Stimulated activated CD4-positive, alpha-beta T cell treated with anti-CD3 and anti-CD28 coated beads, Interleukin-12 subunit alpha, Interleukin-12 subunit beta, amount 100 ng/mL, for 24 hours (primary cell): ENCODE results near the gene FAAP20.

Source experiments
- DNase-seq, 2 experiments: peaks; one replicate each; pipeline ENCODE4 v3.0.0-alpha.2; 2020; ENCODE audit warnings: low read depth in 2 of 2

FAAP20 gene

DNA sequence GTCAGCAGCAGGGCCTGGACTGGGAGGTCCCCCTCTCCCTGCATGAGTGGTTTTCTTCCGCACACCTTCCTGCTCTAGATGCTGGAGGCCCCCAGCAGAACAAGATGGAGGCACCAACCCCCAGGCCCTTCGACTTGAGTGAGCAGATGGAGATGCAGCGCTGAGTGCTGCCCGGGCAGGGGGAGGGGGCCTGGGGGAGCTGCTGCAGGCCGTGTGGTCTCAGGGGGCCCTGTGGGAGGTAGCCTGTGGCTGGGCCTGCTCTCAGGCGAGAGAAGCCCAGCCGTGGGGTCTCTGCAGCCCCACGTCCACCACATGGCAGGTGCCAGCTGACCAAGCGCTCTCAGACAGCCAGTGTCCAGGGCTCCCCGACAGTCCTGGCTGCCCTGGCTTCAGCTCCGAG lies 1.2 kb upstream of the FAAP20 start:
- no peak for DNase-seq

DNA sequence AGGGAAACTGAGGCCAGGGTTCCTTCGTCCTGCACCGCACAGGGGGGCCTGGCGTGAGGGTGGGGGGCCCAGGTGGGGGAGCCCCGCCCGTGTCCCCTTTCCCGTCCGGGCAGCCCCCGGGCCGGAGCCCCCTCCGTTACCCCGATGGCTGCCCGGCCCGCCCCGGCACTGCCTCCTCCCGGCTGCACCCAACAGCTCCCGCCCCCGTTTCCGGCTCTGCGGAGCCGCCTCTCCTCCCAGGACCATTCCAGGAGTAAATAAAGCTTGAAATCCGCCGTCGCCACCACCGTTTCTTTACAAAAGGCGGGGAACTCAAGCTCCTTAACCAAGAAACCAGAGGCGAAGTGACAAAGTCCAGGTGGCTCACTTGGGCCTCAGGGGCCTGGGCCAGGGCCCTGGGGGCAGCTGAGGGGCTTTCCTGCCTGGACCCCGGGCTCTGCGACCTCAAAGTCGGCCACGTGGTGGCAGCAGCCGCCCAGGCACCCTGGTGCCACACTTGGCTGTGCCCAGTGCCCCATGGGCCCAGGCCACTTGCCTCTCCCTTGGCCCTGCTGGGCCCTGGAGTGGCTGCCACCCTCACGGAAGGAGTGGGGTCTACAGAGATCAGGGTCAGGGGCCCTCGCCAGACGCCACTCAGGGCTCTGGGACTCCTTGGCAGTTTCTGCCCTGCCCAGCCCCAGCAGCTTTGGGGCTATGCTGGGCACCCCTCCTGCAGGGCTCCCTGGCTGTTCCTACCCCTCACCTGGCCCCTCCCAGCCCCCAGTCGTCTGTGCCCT lies 514 bp upstream of the FAAP20 start:
- peak; percentile 77 to 83 for DNase-seq

DNA sequence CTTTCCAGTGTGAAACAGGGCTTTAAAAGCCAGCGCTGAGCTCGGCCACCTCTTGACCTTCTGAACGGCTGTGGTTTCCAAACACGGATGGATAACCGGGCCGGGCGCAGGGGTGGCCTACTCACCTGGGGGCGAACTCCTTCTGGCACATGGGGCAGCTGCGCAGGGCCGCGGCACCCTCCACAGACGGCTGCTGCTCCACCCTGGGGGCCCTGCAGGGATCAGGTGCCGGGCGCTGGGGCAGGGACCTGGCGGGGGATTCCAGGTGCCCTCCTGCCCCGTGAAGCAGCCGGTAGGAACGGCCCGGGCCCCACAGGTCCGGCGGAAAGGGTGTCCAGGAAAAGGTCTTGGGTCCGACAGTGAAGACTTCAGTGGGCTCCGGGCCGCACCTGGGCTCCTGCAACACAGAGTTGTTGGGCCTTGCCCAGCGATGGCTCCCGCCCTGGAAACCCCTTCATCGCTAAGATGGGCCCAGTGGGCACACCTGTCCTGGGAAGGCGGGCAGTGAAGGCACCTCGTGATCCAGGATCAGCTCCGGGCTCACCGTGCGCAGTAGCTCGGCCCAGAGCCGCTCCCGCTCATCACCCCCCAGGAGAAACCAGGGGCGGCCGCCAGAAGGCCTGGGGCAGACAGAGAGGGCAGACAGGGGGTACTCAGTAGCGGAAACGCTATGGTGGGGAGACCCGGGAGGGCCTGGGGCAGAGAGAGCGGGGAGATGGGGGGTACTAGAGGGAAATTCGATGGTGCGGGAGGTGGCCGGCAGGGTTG lies 874 bp downstream of the FAAP20 start:
- DNase-seq: no peak

DNA sequence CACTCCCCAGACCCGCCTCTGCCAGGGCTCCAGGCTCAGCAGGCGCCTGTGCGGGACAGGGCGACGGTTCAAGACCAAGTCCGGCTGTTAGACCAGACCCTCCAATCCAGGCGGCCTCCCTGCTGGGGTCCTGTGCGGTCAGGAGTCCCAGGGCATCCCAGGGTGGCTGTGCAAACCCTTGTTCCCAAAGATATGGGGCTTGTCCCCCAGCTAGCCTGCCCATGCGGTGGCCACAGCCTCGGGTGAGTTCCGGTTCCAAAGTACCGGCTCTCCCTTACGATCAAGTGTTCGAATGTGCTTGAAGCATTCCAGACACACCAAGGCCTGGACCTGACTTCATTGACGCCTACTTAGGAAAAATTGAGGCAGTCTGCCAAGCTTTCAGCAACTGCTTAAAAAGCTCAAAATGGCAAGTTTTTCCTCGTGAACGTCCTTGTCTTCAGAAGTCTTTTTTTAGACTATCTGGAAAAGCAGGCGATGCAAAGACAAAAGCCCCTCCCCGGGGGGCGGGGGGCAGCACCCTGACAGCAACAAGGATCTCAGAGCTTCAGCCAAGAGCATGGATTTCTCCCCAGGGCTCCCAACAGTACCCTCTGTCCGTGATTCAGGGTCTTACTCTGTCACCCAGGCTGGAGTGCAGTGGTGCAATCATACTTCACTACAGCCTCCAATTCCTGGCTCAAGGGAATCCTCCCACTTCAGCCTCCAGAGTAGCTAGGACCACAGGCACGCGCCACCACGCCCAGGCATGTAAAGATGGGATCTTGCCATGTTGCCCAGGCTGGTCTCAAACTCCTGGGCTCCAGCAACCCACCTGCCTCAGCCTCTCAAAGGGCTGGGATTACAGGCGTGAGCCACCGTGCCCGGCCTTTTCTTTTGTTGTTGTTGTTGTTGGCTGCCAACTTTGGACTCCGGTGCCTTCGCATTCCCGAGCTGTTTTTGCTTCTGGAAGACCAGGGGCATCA lies 2.3 kb downstream of the FAAP20 start:
- DNase-seq: no peak

DNA sequence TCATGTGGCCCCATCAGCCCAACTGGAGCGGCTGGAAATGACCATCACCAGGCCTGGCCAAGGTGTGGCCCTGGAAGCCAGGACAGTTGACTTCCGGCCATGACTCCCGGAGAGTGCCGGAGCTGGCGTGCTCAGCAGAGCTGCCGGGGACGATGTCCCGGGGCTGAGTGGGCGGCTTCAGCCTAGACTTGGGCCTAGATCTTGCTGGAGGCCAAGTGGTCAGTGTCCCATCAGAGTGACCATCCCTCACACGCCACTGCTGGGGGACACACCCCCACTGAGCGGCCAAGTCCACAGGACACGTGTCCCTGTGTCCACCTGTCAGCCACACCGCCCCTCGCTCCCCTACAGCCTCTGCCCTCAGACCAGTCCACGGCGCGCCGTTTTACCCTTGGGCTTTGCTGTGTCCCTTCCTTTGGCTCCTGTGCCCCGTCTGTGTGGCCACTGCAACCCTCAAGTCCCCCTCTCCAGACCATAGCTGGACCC lies 4.0 kb downstream of the FAAP20 start:
- no peak for DNase-seq

DNA sequence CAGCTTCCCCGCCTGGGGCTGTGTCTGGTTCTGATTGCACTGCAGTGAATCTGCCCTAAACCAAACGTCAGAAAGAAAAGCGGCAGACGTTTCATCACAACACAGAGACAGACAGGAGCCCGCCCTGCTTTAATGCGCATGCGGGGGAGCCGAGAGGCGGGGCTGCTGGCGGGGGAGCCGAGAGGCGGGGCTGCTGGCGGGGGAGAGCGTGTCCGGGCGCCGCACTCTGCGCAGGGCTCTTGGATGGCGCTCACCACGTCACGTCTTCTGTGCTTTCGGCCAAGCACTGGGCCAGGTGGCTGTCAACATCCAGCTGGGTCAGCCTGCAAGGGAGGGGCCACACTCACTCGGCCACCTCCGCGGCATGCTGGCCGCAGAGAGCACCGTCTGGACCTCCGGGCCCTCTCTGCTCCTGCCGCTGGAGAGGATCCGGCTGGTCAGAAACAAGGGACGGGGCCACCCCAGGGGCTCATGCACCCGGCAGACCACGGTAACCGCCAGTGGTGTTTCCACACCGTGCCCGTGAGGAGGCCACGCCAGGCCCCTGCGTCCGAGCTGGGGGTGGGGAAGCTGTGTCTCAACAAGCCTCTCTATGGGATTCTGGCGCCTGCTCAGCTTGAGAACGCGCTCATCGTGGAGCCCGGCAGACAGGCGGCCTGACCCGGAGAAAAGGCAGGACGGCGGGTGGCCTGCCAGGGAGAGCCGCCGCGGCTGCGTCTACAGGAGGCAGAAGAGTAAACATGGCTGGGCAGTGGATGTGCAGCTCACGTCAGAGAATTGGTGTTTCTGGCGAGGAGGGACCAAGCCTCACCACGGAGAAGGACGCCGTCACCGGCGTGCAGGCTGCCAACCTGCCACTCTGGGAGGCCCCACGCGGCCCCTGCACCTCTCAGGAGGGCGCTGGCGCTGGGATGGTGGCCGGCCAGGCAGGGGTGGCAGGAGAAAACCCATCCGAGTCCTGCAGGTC lies 4.8 kb downstream of the FAAP20 start:
- peak; percentile 78 to 82 for DNase-seq

DNA sequence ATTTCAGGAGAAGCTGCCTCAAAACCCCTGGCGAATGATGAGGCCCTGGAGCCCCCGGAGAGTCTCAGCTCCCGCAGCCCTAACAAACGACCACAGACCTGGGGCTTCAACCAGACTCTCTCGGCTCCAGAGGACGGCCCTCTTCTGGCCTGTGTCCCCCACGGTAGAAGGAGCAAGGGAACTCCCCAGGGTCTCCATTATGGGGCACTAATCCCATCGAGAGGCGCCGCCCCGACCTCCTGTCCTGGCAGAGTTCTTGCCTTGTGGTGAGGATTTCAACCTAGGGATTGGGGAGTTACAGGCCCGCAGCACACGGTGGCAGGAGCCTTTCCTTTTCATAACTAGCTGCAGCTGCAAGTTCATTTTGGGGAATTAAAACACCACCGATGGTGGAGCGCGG lies 6.2 kb downstream of the FAAP20 start:
- DNase-seq: no peak

DNA sequence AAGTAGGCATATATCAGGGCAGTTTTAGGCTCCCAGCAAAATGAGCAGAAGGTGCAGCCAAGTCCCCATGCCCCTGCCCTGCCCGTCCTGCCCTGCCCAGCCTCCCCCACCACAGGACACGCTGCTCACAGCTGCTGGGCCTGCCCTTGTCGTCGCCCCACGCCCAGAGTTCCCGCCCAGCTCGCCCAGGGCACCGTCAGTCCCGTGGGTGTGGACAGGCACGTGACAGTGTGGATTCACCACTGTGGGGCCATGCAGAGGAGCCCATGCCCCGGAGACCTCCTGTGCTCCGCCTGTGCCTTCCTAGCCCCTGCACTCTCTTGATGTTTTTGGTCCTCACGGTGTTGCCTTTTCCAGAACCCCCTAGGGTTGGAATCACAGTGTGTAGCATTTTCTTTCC lies 7.0 kb downstream of the FAAP20 start:
- DNase-seq: no peak

DNA sequence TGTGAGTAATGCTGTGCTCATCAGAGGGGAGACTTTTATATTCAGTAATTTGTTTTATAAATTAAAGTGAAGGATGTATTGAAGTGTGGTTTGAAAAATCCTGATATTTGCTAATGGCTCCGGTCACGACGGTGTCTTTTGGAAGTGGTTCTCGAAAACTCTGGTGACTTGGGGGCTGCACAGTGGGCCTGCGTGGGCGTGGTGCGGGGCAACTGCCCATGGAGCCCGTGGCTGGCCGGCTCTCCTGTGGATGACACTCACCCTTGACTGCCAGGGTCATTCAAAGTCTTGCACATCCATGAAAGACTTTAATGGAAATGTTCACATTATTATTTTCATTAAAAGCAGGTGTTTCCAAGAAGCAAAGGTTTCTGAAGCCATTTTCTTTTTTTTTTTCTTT lies 7.7 kb downstream of the FAAP20 start:
- no peak for DNase-seq

DNA sequence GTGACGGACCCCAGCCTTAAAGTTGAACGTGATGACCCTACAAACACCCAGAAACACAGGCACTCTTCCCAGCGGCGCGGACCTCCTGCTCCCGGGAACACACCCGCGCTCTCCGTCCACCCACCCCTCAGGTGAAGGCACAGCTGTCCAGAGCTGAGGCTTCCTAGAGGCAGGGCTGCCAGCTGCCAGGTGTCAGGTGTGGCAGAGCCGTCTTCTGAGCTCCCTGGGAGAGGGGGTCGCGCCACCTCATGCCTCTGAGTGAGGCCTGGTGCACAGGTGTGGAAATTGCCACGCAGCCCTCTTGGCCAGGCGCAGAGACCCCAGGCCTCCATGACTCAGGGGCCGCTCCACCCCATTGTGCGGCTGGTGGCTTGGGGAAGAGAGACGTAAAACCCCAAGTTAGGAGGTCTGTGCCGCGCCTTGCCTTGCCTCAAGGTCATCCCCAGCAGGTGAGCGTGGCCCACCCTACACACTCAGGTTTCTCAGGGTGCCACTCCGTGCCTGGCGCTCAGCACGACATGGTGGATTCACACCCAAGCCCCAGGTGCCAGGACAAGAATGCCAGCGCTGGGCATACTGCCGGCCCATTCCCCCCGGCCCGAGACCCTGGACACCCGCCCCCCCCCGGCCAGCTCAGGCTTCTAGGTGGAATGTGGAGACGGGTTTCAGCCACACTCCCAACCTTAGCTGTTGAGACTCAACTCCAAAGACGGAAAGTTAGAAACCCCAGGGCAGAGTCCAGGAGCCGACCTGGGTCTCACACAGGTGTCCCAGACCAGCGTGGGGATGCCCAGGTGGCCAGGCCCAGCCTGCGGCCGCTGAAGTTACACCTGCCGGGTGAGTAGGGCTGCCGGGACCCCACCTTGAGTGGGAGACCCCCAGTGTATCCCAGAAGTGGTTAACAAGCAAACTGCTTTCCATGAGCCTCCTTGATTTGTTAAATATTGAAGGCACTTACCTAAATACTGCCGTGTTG lies 8.4 kb downstream of the FAAP20 start:
- DNase-seq: no peak

DNA sequence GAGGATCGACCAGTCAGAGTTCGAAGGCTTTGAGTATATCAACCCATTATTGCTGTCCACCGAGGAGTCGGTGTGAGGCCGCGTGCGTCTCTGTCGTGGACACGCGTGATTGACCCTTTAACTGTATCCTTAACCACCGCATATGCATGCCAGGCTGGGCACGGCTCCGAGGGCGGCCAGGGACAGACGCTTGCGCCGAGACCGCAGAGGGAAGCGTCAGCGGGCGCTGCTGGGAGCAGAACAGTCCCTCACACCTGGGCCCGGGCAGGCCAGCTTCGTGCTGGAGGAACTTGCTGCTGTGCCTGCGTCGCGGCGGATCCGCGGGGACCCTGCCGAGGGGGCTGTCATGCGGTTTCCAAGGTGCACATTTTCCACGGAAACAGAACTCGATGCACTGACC lies 9.6 kb downstream of the FAAP20 start:
- DNase-seq: no peak

DNA sequence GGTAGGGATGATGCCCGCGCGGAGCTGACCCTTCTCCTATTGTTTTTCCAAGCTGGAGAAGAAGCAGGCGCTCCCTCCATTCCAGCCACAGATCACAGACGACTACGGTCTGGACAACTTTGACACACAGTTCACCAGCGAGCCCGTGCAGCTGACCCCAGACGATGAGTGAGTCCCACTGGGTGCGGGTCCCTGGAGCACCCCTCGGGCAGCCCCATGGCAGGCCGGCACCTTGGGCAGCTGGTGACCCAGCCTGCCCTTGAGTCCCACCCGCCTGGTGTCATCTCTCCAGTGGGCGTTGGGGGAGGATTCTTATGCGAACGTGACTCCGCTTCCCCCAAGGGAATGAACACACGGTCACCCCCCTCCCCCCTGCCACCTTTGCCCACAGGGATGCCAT lies 10.0 kb downstream of the FAAP20 start:
- DNase-seq: no peak

DNA sequence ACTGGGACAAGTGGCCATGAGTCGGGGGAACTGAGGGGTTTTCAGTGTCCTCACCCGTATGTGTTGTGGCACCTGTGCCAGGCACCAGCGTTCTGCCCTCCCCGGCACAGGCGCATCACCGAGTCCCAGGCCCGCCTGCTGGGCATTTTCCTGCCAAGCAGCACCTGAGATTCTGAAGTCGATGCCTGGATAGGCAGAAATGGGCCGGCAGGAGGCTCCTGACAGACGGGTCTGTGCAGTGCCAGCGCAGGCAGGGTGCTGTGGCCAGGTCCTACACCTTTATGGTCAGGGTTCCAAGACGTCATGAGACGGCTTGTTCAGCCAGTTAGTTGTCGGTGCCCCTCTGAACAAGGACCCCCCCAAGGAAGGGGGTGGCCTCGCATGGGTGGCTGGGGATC lies 10.6 kb downstream of the FAAP20 start:
- DNase-seq: no peak

DNA sequence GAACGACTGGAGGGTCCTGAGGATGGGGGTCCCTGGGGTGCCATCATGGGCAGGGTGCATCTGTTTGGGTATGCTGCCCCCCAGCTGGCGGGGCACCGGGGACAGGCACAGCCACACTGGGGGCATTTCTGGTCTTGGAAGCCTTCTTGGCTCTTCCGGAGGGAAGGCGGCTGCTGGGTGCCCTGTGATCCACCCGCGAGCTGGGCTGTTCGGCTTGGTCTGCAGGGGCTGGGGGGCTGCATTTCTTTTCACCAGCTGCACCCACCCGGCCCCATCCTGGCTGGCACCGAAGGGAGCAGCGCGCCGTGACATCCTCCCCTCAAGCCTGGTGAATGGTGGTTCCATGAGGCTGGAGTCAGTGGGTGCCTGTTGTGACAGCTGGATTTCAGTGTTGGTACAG lies 12.2 kb downstream of the FAAP20 start:
- DNase-seq: no peak

DNA sequence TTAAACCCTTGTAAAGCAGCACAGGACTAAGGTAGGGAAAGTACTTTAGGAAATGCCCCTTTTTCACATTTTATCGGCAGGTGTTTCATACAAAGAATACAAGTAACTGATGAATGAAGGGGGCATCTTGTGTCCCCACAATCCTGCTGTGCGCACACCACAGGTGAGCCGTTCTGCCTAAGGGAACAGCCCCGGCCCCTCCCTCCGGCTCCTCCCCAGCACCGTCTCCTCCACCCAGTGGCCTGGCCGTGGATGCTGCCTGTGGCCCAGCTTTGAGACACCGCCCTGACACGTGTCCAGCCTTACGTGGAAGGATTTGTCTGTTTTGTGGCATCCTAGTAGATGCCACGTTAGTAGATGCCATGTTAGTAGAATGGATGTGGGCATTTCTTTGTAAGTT lies 12.8 kb downstream of the FAAP20 start:
- no peak for DNase-seq

DNA sequence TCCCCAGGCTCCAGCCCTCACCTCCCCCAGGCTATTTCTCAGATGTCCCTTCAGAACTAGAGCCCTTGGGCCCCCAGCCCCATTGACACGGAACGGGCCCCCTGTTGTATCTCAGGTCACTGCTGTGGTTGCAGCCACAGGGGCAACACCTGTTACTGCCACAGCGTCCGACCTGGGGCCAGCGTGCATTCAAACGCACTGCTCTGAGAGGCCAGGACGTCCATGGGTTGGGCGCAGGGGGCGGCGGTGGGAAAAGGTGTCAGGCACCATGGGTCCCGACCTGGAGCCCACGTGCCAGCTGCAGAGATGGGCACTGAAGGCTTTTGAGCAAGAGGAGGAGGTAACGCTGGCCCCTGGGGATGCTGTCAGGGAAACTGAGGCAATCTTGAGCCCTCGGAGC lies 13.3 kb downstream of the FAAP20 start:
- no peak for DNase-seq

DNA sequence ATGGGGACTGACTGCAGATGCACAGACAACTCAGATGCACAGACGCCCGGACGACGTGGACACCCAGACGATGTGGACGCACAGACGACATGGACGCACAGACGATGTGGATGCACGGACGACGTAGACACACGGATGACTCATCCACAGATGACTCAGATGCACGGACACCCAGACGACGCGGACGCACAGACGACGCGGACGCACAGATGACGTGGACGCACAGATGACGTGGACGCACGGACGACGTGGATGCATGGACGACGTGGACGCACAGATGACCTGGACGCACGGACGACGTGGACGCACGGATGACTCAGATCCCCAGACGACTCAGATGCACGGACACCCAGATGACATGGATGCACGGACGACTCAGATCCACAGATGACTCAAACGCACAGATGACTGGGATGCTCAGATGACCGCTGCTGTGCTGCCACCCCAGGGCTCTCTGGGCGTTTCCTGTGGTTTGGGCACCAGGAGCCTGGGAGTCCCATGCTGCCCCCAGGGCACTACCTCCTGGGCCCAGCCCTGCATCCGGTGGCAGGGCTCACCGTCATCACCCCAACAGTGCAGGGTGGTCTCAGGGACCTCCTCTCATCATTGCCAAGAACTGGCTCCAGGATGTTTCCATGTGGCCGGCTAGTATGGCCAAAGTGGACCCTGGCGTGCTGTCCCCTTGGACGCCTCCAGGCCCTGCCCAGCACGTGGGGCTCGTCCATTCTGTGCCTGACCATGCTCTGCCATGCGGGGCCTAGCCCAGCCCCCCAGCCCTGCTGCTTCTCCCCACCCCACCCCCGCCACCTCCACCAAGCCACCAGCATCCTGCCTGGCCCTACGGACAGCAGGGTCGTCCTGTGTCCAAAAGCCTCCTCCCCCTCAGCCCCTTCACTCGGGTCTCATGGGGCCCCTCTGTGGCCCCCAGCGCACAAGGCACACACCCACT lies 14.0 kb downstream of the FAAP20 start:
- no peak for DNase-seq

DNA sequence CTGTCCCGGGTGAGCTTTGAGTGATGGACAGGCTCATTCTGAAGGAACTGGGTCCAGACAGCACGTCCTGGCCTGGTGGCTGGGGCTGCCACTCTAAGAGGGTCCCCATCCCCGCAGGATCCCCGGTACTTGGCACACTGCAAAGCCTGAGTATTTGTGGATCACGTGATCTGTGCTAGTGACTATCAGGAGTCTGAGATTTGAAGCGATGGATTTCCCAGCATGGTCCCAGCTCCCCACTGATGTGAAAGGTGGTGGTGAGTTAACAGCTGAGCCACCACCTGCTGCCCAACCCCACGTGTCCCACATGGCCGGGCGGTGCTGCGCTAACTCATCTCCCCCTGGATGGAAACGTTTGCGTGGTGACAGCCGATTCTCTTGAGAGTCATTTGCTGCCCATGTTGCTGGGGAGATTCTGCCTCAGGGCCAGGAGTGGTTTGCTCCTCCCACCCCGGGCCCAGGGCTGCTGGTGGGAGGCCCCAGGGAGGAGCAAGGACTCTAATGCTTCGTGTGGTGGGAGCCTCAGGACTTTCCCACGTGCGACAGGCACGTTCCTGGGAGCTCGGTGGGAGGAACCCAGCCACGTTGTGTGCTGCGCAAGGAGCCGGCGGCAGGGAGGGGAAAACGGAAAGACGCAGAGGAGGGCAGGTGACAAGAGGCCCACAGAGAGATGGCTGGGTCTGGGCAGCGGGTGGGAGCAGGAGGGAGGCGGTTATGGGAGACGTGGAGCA lies 15.1 kb downstream of the FAAP20 start:
- DNase-seq: no peak
